ENCODE data around the gene KIN. TPM values are rescaled to one million over a fixed set of nuclear protein-coding genes. Genes with fewer than 3 reads are reported as not detected.
A peak's percentile ranks its signal among the peaks of the same experiment; 100 is the strongest.

The KIN gene
- total RNA-seq, 1 donor, result 5.8 TPM

DNA sequence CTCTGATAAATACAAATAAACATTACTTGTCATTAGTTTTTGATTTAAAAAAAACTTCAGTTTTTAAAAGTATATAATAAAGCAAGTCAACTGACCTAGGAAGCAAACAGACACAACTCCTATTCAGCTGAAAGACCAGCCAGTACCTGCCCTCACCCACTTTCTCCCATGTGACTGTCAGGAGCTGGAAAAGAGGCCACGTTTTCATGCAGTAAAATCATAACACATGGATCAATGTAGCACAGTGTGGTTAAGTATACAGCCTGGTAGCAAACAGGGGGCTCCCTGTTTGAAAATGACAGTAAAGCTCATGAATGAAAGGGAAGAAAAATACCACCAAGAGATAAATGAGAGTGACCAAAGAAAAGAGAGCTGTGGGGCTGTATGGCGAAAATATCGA is 21.6 kb downstream of the KIN start:
- Histone ChIP-seq H3K36me3 (ENCODE audit: insufficient read depth, low read length) (peaks cover 45% of the 10 kb centered on the region), H3K4me1 (ENCODE audit: insufficient read depth, low read length) (peaks cover 8% of the 10 kb centered on the region), H4K20me1 (ENCODE audit: insufficient read depth, low read length) (no peaks in the 10 kb centered on the region), H3K27ac (ENCODE audit: low read depth, low read length) (peak overlapping the region; percentile 52), H3K27me3 (ENCODE audit: insufficient read depth, low read length) (no peaks in the 10 kb centered on the region), H3K9me3 (ENCODE audit: low read depth, low read length) (no peaks in the 10 kb centered on the region), H3K4me3 (ENCODE audit: insufficient read depth, low read length) (no peak overlapping the region), H3K4me2 (ENCODE audit: insufficient read depth, low read length) (no peak overlapping the region), H2AFZ (ENCODE audit: low read length) (no peak overlapping the region), H3K79me2 (ENCODE audit: insufficient read depth, low read length) (no peaks in the 10 kb centered on the region)
- DNase-seq (ENCODE audit: insufficient read length, low spot score, missing footprints), result no peak
- TF ChIP-seq, protein P1, sequence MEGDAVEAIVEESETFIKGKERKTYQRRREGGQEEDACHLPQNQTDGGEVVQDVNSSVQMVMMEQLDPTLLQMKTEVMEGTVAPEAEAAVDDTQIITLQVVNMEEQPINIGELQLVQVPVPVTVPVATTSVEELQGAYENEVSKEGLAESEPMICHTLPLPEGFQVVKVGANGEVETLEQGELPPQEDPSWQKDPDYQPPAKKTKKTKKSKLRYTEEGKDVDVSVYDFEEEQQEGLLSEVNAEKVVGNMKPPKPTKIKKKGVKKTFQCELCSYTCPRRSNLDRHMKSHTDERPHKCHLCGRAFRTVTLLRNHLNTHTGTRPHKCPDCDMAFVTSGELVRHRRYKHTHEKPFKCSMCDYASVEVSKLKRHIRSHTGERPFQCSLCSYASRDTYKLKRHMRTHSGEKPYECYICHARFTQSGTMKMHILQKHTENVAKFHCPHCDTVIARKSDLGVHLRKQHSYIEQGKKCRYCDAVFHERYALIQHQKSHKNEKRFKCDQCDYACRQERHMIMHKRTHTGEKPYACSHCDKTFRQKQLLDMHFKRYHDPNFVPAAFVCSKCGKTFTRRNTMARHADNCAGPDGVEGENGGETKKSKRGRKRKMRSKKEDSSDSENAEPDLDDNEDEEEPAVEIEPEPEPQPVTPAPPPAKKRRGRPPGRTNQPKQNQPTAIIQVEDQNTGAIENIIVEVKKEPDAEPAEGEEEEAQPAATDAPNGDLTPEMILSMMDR (IDR thresholded peaks at IDR 0.05; ENCODE audit: extremely low read depth, low read depth, low read length), result no peak

DNA sequence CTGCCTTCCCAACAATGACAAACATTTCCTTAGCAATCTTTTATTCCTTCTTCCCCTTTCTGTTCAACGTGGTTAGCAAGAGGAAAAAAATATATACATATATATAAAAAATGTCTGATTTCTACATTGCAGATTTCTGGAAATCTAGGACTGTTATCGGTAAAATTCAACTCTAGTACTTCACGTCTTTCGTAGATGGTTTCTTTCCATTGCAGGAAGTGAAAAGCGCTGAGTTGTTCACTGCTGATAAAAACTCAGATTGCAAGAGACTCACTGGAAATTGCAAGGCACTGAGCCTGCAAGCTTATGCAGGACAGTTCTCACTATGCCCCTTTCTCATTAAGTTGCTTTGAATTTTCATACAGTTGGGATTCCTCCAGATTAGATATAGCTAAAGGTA is 23.9 kb downstream of the KIN start:
- H3K4me1 ChIP-seq (ENCODE audit: insufficient read depth, low read length), result peaks cover 8% of the 10 kb centered on the region
- no peak overlapping the region for H2AFZ ChIP-seq (ENCODE audit: low read length)
- H3K9me3 ChIP-seq (ENCODE audit: low read depth, low read length), result no peaks in the 10 kb centered on the region
- DNase-seq (ENCODE audit: insufficient read length, low spot score, missing footprints), result no peak
- H4K20me1 ChIP-seq (ENCODE audit: insufficient read depth, low read length), result no peaks in the 10 kb centered on the region
- H3K27me3 ChIP-seq (ENCODE audit: insufficient read depth, low read length), result no peaks in the 10 kb centered on the region
- H3K79me2 ChIP-seq (ENCODE audit: insufficient read depth, low read length), result no peaks in the 10 kb centered on the region
- H3K4me2 ChIP-seq (ENCODE audit: insufficient read depth, low read length), result no peak overlapping the region
- H3K27ac ChIP-seq (ENCODE audit: low read depth, low read length), result no peak overlapping the region
- TF ChIP-seq, protein P1 (IDR thresholded peaks at IDR 0.05; ENCODE audit: extremely low read depth, low read depth, low read length), result no peak
- no peak overlapping the region for H3K4me3 ChIP-seq (ENCODE audit: insufficient read depth, low read length)
- H3K36me3 ChIP-seq (ENCODE audit: insufficient read depth, low read length), result peaks cover 64% of the 10 kb centered on the region

DNA sequence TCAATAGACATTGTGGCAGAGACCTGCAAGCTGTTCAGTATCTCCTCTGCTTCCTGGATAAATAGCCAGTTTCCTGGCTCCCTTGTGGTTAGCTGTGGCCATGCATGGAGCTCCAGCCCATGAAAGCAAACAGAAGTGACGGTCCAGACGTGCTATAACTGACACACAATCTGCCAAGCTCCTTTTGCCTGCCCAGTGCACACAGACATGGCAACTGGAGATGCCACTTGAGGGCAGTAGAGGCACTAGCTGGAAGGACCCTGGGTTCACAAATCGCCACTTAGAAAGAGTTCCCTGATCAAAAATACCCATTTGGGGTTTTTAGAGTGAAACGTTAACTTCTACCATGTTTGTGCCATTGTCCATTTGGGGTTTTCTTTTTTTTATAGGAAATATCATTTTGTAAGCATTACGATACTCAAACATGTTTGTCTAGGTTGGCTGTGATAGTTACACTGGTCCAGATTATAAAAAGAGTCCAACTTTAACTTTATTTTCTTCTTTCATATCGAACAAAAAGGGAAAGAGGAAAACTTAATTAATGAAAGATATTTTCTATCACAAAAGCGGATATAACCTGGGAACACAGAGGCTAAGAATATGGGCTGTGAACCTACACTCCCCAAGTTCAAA is 31.3 kb downstream of the KIN start:
- Histone ChIP-seq H3K9me3 (ENCODE audit: low read depth, low read length) (no peaks in the 10 kb centered on the region), H3K4me3 (ENCODE audit: insufficient read depth, low read length) (no peak overlapping the region), H3K27me3 (ENCODE audit: insufficient read depth, low read length) (no peaks in the 10 kb centered on the region), H2AFZ (ENCODE audit: low read length) (no peak overlapping the region), H3K4me2 (ENCODE audit: insufficient read depth, low read length) (no peak overlapping the region), H3K79me2 (ENCODE audit: insufficient read depth, low read length) (no peaks in the 10 kb centered on the region), H4K20me1 (ENCODE audit: insufficient read depth, low read length) (no peaks in the 10 kb centered on the region), H3K27ac (ENCODE audit: low read depth, low read length) (no peak overlapping the region), H3K36me3 (ENCODE audit: insufficient read depth, low read length) (peaks cover 68% of the 10 kb centered on the region), H3K4me1 (ENCODE audit: insufficient read depth, low read length) (no peaks in the 10 kb centered on the region)
- DNase-seq (ENCODE audit: insufficient read length, low spot score, missing footprints), result no peak
- TF ChIP-seq, protein P1 (IDR thresholded peaks at IDR 0.05; ENCODE audit: extremely low read depth, low read depth, low read length), result peak; percentile 65

DNA sequence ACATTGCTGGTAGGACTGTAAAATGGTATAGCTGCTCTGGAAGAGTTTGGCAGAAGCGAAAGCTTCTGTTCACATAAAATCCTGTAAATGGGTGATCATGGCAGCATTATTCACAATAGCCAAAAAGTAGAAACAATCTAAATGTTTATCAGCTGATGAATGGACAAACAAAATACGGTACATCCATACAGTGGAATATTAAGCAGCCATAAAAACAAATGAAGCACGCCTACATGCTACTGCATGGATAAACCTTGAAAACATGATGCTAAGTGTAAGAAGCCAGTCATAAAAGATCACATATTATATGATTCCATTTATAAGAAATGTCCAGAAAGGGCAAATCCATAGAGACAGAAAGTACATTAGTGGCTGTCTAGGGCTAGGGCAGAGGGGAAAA is 32.7 kb downstream of the KIN start:
- Histone ChIP-seq H4K20me1 (ENCODE audit: insufficient read depth, low read length) (no peaks in the 10 kb centered on the region), H3K9me3 (ENCODE audit: low read depth, low read length) (no peaks in the 10 kb centered on the region), H3K27ac (ENCODE audit: low read depth, low read length) (no peak overlapping the region), H3K4me1 (ENCODE audit: insufficient read depth, low read length) (no peaks in the 10 kb centered on the region), H3K79me2 (ENCODE audit: insufficient read depth, low read length) (no peaks in the 10 kb centered on the region), H2AFZ (ENCODE audit: low read length) (no peak overlapping the region), H3K36me3 (ENCODE audit: insufficient read depth, low read length) (peaks cover 55% of the 10 kb centered on the region), H3K4me3 (ENCODE audit: insufficient read depth, low read length) (no peak overlapping the region), H3K27me3 (ENCODE audit: insufficient read depth, low read length) (no peaks in the 10 kb centered on the region), H3K4me2 (ENCODE audit: insufficient read depth, low read length) (no peak overlapping the region)
- TF ChIP-seq, protein P1 (IDR thresholded peaks at IDR 0.05; ENCODE audit: extremely low read depth, low read depth, low read length), result no peak
- DNase-seq (ENCODE audit: insufficient read length, low spot score, missing footprints), result no peak

Data from osteoblast (primary cell).